Neural crest cell (in vitro differentiated cells): Measurements from ENCODE around the gene SCAPER. TPM values are rescaled to one million over a fixed set of nuclear protein-coding genes. Genes with fewer than 3 reads are reported as not detected.

Experiments
- DNase-seq: peaks from one replicate; pipeline ENCODE4 v3.0.0; 2021; ENCODE audit warnings: low read depth, mixed read lengths, low spot score
- H3K27ac Mint-ChIP-seq: one replicate; pipeline ENCODE4 v1.8.0; 2021; ENCODE audit warnings: mild to moderate bottlenecking, mixed read lengths; ENCODE audit not compliant: unreplicated experiment
- H3K27me3 Mint-ChIP-seq: 2 replicates; pipeline ENCODE4 v1.8.0; 2021; ENCODE audit warnings: low read depth, mild to moderate bottlenecking, mixed read lengths
- H3K36me3 Mint-ChIP-seq: 2 replicates; pipeline ENCODE4 v1.8.0; 2021; ENCODE audit warnings: low read depth, mild to moderate bottlenecking, mixed read lengths
- H3K4me1 Mint-ChIP-seq: 2 replicates; pipeline ENCODE4 v1.8.0; 2021; ENCODE audit warnings: mixed read lengths
- H3K4me3 Mint-ChIP-seq: one replicate; pipeline ENCODE4 v1.8.0; 2021; ENCODE audit warnings: mild to moderate bottlenecking, mixed read lengths
- H3K9me3 Mint-ChIP-seq: 2 replicates; pipeline ENCODE4 v1.8.0; 2021; ENCODE audit warnings: mixed read lengths
- CTCF ChIP-seq: fragments of 200-600 bp; sonication (generic); conservative IDR thresholded peaks from 2 replicates; pipeline ENCODE4 v1.5.0; 2021; ENCODE audit warnings: antibody characterized with exemption, mild to moderate bottlenecking
- total RNA-seq: library from RNA; stranded (reverse); gene quantifications from 2 replicates; pipeline ENCODE4 v1.2.1, GENCODE V29; 2021

Gene SCAPER
- total RNA-seq, 1 donor from 2014 or later, result 15.3 TPM

- no peaks in the 10 kb centered on the region for H3K4me1 Mint-ChIP-seq
- peaks cover 15% of the 10 kb centered on the region for H3K36me3 Mint-ChIP-seq
- DNase-seq, result no peak
- H3K27me3 Mint-ChIP-seq, result no peaks in the 10 kb centered on the region
- H3K4me3 Mint-ChIP-seq, result no peak overlapping the region
- TF ChIP-seq CTCF, result no peak
- H3K27ac Mint-ChIP-seq, result no peak overlapping the region
- H3K9me3 Mint-ChIP-seq, result peaks cover 16% of the 10 kb centered on the region
Measured at GRCh38 chr15:76636059-76636458, 269.1 kb downstream of the SCAPER start.

GRCh38 chr15:76626611-76627010 lies 278.5 kb downstream of the SCAPER start:
- DNase-seq, result no peak
- Mint-ChIP-seq H3K27ac (no peak overlapping the region), H3K36me3 (peaks cover 10% of the 10 kb centered on the region), H3K4me1 (no peaks in the 10 kb centered on the region), H3K9me3 (peaks cover 9% of the 10 kb centered on the region), H3K27me3 (no peaks in the 10 kb centered on the region), H3K4me3 (no peak overlapping the region)
- TF ChIP-seq CTCF, result no peak

GRCh38 chr15:76625267-76625666 lies 279.9 kb downstream of the SCAPER start:
- peaks cover 9% of the 10 kb centered on the region for H3K9me3 Mint-ChIP-seq
- no peak for TF ChIP-seq CTCF
- H3K4me1 Mint-ChIP-seq, result no peaks in the 10 kb centered on the region
- DNase-seq, result no peak
- no peak overlapping the region for H3K4me3 Mint-ChIP-seq
- no peak overlapping the region for H3K27ac Mint-ChIP-seq
- peaks cover 10% of the 10 kb centered on the region for H3K36me3 Mint-ChIP-seq
- H3K27me3 Mint-ChIP-seq, result no peaks in the 10 kb centered on the region

- TF ChIP-seq CTCF, result no peak
- H3K27ac Mint-ChIP-seq, result no peak overlapping the region
- H3K27me3 Mint-ChIP-seq, result no peaks in the 10 kb centered on the region
- peaks cover 43% of the 10 kb centered on the region for H3K36me3 Mint-ChIP-seq
- no peak for DNase-seq
- H3K9me3 Mint-ChIP-seq, result peaks cover 25% of the 10 kb centered on the region
- no peaks in the 10 kb centered on the region for H3K4me1 Mint-ChIP-seq
- no peak overlapping the region for H3K4me3 Mint-ChIP-seq
Measured at GRCh38 chr15:76614725-76615124, 290.4 kb downstream of the SCAPER start.

- no peak overlapping the region for H3K27ac Mint-ChIP-seq
- no peak for DNase-seq
- TF ChIP-seq CTCF, result no peak
- peaks cover 2% of the 10 kb centered on the region for H3K9me3 Mint-ChIP-seq
- peaks cover 10% of the 10 kb centered on the region for H3K36me3 Mint-ChIP-seq
- no peaks in the 10 kb centered on the region for H3K27me3 Mint-ChIP-seq
- H3K4me3 Mint-ChIP-seq, result no peak overlapping the region
- no peaks in the 10 kb centered on the region for H3K4me1 Mint-ChIP-seq
Measured at GRCh38 chr15:76588811-76589747, 316.1 kb downstream of the SCAPER start.
